GM23248 (cell line): ENCODE results near the gene KRT10. TPM values are rescaled to one million over a fixed set of nuclear protein-coding genes. Genes with fewer than 3 reads are reported as not detected.
A peak's percentile ranks its signal among the peaks of the same experiment; 100 is the strongest.

Experiments used
- DNase-seq: peaks from one replicate; pipeline ENCODE4 v3.0.0-alpha.2; 2015
- H2AFZ ChIP-seq: fragments of 200-600 bp; sonication (generic); 2 replicates; pipeline ENCODE4 v1.6.1; 2016; ENCODE audit warnings: antibody characterized with exemption
- H3F3A ChIP-seq: fragments of 200-600 bp; sonication (generic); 2 replicates; pipeline ENCODE4 v1.6.1; 2016; ENCODE audit warnings: mild to moderate bottlenecking, antibody characterized with exemption, mixed run types; ENCODE audit not compliant: insufficient read depth
- H3K27ac ChIP-seq: fragments of 200-600 bp; sonication (generic); 2 replicates; pipeline ENCODE4 v1.5.1; 2016; ENCODE audit warnings: mild to moderate bottlenecking
- H3K27me3 ChIP-seq: fragments of 200-600 bp; sonication (generic); replicated peaks from 2 replicates; pipeline ENCODE4 v1.6.1; 2016; ENCODE audit warnings: mild to moderate bottlenecking; ENCODE audit not compliant: insufficient read depth
- H3K36me3 ChIP-seq: fragments of 200-600 bp; sonication (generic); 2 replicates; pipeline ENCODE4 v1.6.1; 2016; ENCODE audit warnings: low read depth, mild to moderate bottlenecking
- H3K4me1 ChIP-seq: fragments of 200-600 bp; sonication (generic); 2 replicates; pipeline ENCODE4 v1.6.1; 2016; ENCODE audit warnings: mild to moderate bottlenecking; ENCODE audit not compliant: insufficient read depth
- H3K4me2 ChIP-seq: fragments of 200-600 bp; sonication (generic); one replicate; pipeline ENCODE4 v1.6.1; 2016; ENCODE audit warnings: mild to moderate bottlenecking; ENCODE audit not compliant: unreplicated experiment
- H3K4me3 ChIP-seq: fragments of 200-600 bp; sonication (generic); 2 replicates; pipeline ENCODE4 v1.5.1; 2016; ENCODE audit warnings: mild to moderate bottlenecking
- H3K79me2 ChIP-seq: fragments of 200-600 bp; sonication (generic); 2 replicates; pipeline ENCODE4 v1.6.1; 2016; ENCODE audit warnings: mild to moderate bottlenecking; ENCODE audit not compliant: insufficient read depth
- H3K9ac ChIP-seq: fragments of 200-600 bp; sonication (generic); 2 replicates; pipeline ENCODE4 v1.6.1; 2016; ENCODE audit warnings: mild to moderate bottlenecking
- H3K9me2 ChIP-seq: fragments of 200-600 bp; sonication (generic); 2 replicates; pipeline ENCODE4 v1.6.1; 2016; ENCODE audit warnings: mixed run types, mild to moderate bottlenecking, moderate library complexity; ENCODE audit not compliant: insufficient read depth
- H3K9me3 ChIP-seq: fragments of 200-600 bp; sonication (generic); one replicate; pipeline ENCODE4 v1.6.1; 2017; ENCODE audit warnings: low read depth
- H4K20me1 ChIP-seq: fragments of 200-600 bp; sonication (generic); 2 replicates; pipeline ENCODE4 v1.6.0; 2016; ENCODE audit not compliant: insufficient read depth
- EZH2 ChIP-seq: fragments of 200-600 bp; sonication (generic); IDR thresholded peaks from 2 replicates; pipeline ENCODE4 v1.6.1; 2018; ENCODE audit warnings: antibody characterized with exemption, mild to moderate bottlenecking; ENCODE audit not compliant: insufficient read depth, poor library complexity, severe bottlenecking
- EZH2phosphoT487 ChIP-seq: fragments of 200-600 bp; sonication (generic); IDR thresholded peaks from 2 replicates; pipeline ENCODE4 v1.6.1; 2018; ENCODE audit warnings: antibody characterized with exemption, moderate library complexity, mild to moderate bottlenecking, low read depth; ENCODE audit not compliant: insufficient read depth
- WGBS, 2 experiments: methylation state at CpG; one replicate each; pipeline ENCODE4 v1.1.6; 2015 to 2017; ENCODE audit warnings: low lambda C conversion rate in 2 of 2, low coverage in 1 of 2; ENCODE audit errors: missing lambda C conversion rate in 2 of 2; 5-methylcytosine and 5-hydroxymethylcytosine counted together
- in situ Hi-C: fragments of 300-500 bp; cut with MboI; formaldehyde crosslinking; loops from 2 replicates; pipeline ENCODE4 v1.15.0; 2020
- polyA plus RNA-seq: library from polyadenylated mRNA; unstranded; fragments of >200 nt; fragmentation: Nextera tagmentation; extraction: Ambion mirVana; gene quantifications from 2 replicates; pipeline ENCODE4 v1.2.1, GENCODE V29; 2016
- total RNA-seq: library from RNA; depleted of rRNA; stranded (reverse); fragments of >200 nt; shearing (Covaris generic); gene quantifications from 2 replicates; pipeline ENCODE4 v1.2.3, GENCODE V29; 2014

KRT10 gene
- total and polyA plus RNA-seq, 2 experiments from 2014 or later, result 23.3 to 145 TPM

- H3K36me3 ChIP-seq, result no peaks in the 10 kb centered on the region
- no peak overlapping the region for H2AFZ ChIP-seq
- no peak overlapping the region for H3K4me3 ChIP-seq
- peaks cover 15% of the 10 kb centered on the region for H3F3A ChIP-seq
- no peak for DNase-seq
- no peaks in the 10 kb centered on the region for H3K9me2 ChIP-seq
- 93 to 95% methylated on average over 2 of the region's 2 CpGs for WGBS, 2 experiments
- TF ChIP-seq EZH2phosphoT487 (no peak), EZH2 (no peak)
- no peaks in the 10 kb centered on the region for H3K9me3 ChIP-seq
- peaks cover 11% of the 10 kb centered on the region for H3K4me1 ChIP-seq
- in situ Hi-C loops, result no loop called here
- H3K4me2 ChIP-seq, result no peak overlapping the region
- no peaks in the 10 kb centered on the region for H4K20me1 ChIP-seq
- peaks cover 97% of the 10 kb centered on the region for H3K79me2 ChIP-seq
- no peaks in the 10 kb centered on the region for H3K27me3 ChIP-seq
- H3K9ac ChIP-seq, result no peak overlapping the region
- no peak overlapping the region for H3K27ac ChIP-seq
Measured at GRCh38 chr17:40825599-40825998, 3.2 kb upstream of the KRT10 start.

GRCh38 chr17:40824015-40824832, 1.8 kb upstream of the KRT10 start:
- Histone ChIP-seq H3K4me3 (no peak overlapping the region), H3K9ac (no peak overlapping the region), H3K9me2 (no peaks in the 10 kb centered on the region), H2AFZ (no peak overlapping the region), H3K27ac (no peak overlapping the region), H3K27me3 (no peaks in the 10 kb centered on the region), H3K36me3 (no peaks in the 10 kb centered on the region), H3F3A (peaks cover 29% of the 10 kb centered on the region), H3K79me2 (peaks cover 92% of the 10 kb centered on the region), H3K9me3 (no peaks in the 10 kb centered on the region), H3K4me2 (no peak overlapping the region), H4K20me1 (no peaks in the 10 kb centered on the region), H3K4me1 (peaks cover 20% of the 10 kb centered on the region)
- in situ Hi-C loops, result no loop called here
- no peak for DNase-seq
- WGBS, 2 experiments, result 90 to 95% methylated on average over 1 of the region's 1 CpG
- TF ChIP-seq EZH2 (no peak), EZH2phosphoT487 (no peak)

GRCh38 chr17:40821536-40821935, 878 bp downstream of the KRT10 start:
- Histone ChIP-seq H3K4me1 (peaks cover 26% of the 10 kb centered on the region), H3K9me2 (no peaks in the 10 kb centered on the region), H3K79me2 (peaks cover 78% of the 10 kb centered on the region), H2AFZ (no peak overlapping the region), H3K4me2 (no peak overlapping the region), H3K9ac (no peak overlapping the region), H3F3A (peaks cover 48% of the 10 kb centered on the region), H4K20me1 (no peaks in the 10 kb centered on the region), H3K9me3 (no peaks in the 10 kb centered on the region), H3K27ac (no peak overlapping the region), H3K27me3 (no peaks in the 10 kb centered on the region), H3K36me3 (peaks cover 11% of the 10 kb centered on the region; the same call in 1 of the 2 replicates), H3K4me3 (no peak overlapping the region)
- peak; percentile 36 for DNase-seq
- in situ Hi-C loops, result no loop called here
- TF ChIP-seq EZH2 (no peak), EZH2phosphoT487 (no peak)

- H2AFZ ChIP-seq, result peak overlapping the region; percentile 92
- no peaks in the 10 kb centered on the region for H3K9me3 ChIP-seq
Measured at GRCh38 chr17:40820228-40820838, 2.1 kb downstream of the KRT10 start.

More at GRCh38 chr17:40820228-40820838, 2.1 kb downstream of the KRT10 start:
- H3K4me2 ChIP-seq, result peak overlapping the region; percentile 91
- TF ChIP-seq EZH2 (no peak), EZH2phosphoT487 (no peak)
- WGBS, 2 experiments, result 85 to 89% methylated on average over 9 of the region's 9 CpGs
- peaks cover 66% of the 10 kb centered on the region for H3K79me2 ChIP-seq
- no peaks in the 10 kb centered on the region for H3K9me2 ChIP-seq
- in situ Hi-C loops, result no loop called here
- H3K4me3 ChIP-seq, result peak overlapping the region; percentile 95
- peaks cover 26% of the 10 kb centered on the region for H3K4me1 ChIP-seq
- H3K9ac ChIP-seq, result 0 out of 2 replicates have a peak overlapping the region, but pooled peaks have one; percentile 93
- H4K20me1 ChIP-seq, result no peaks in the 10 kb centered on the region
- H3K27me3 ChIP-seq, result no peaks in the 10 kb centered on the region
- peaks cover 48% of the 10 kb centered on the region for H3F3A ChIP-seq
- H3K27ac ChIP-seq, result peak overlapping the region; percentile 84
- H3K36me3 ChIP-seq, result peaks cover 12% of the 10 kb centered on the region; the same call in 1 of the 2 replicates
- peak; percentile 12 for DNase-seq
